ENCODE measurements around the gene SPDEF.

DNA sequence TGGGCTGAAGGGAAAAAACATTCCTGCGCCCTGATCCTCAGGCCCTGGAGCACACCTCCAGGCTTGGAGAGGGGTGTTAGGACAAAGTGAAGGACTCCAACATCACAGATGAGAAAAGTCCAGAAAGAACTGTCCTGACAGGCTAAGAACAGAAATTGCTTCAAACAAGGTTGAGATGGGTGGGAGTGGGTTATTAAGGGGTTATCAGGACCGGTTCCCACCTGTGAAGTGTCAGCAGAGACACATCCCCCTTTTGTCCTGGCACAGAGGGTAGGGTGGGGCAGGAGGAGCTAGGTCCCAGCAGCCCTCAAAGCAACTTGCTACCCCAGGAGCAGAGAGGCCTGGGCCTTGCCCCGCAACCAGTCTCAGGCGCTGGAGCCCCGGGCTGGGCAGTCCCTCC is 3.5 kb downstream of the SPDEF start:
- no peak for TF ChIP-seq POLR2A (IDR thresholded peaks at IDR 0.05)
- TF ChIP-seq, protein P1, sequence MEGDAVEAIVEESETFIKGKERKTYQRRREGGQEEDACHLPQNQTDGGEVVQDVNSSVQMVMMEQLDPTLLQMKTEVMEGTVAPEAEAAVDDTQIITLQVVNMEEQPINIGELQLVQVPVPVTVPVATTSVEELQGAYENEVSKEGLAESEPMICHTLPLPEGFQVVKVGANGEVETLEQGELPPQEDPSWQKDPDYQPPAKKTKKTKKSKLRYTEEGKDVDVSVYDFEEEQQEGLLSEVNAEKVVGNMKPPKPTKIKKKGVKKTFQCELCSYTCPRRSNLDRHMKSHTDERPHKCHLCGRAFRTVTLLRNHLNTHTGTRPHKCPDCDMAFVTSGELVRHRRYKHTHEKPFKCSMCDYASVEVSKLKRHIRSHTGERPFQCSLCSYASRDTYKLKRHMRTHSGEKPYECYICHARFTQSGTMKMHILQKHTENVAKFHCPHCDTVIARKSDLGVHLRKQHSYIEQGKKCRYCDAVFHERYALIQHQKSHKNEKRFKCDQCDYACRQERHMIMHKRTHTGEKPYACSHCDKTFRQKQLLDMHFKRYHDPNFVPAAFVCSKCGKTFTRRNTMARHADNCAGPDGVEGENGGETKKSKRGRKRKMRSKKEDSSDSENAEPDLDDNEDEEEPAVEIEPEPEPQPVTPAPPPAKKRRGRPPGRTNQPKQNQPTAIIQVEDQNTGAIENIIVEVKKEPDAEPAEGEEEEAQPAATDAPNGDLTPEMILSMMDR (IDR thresholded peaks at IDR 0.05): no peak
